GM12865 (cell line): ENCODE data around the gene COL4A3.

Experiments used
- DNase-seq: peaks from one replicate; pipeline ENCODE4 v3.0.0; 2010; ENCODE audit warnings: low read depth
- H3K4me3 ChIP-seq: 2 replicates; pipeline ENCODE4 v1.5.1; 2011; ENCODE audit warnings: mild to moderate bottlenecking, low read depth, low read length, control low read depth
- TF ChIP-seq, protein P1 (sequence below): IDR thresholded peaks from 2 replicates; pipeline ENCODE4 v1.5.1; 2011; ENCODE audit warnings: low read length, control low read depth, low read depth, inconsistent platforms; ENCODE audit not compliant: insufficient read depth; ENCODE audit errors: missing control alignments

Gene COL4A3

DNA sequence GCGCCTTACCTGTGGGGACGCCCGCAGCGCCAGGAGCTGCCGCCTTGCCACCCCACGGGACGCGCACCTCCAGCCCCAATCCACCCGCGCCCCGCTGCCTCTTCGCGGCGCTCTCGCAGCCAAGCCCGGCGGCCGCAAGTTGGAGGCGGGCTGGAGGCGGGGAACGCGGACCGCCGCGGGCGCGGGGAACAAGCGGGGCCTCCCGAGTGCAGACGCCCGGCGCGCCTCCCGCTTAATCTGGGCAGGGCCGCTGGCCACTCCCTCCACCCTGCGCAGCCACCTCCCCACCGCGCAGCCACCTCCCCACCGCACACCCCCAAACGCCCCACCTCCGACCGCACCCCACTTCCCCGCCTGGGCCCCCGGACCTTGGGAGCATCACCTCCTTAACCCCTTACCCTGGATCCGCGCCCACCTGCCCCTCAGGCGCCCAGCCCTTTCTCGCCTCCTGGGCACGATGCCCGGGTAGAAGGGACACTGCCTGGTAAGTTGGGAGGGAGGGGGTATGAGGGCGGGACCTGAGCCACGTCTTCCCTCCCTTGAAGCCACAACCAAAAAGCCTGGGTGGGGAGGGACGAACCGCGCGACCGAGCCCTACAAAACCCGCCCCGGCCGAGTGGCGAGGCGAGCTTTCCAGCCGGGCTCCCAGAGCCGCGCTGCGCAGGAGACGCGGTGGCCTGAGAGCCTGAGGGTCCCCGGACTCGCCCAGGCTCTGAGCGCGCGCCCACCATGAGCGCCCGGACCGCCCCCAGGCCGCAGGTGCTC is at the start of gene COL4A3, which contains the start of gene COL4A4:
Gene COL4A3 (plus strand): TSS at position 627 of the 765 bp plus-strand sequence. CDS start 103 bp downstream, at position 730.
Gene COL4A4 (minus strand): TSS at position 208 of the 765 bp plus-strand sequence. CDS start 16,722 bp downstream, outside the sequence.
- H3K4me3 ChIP-seq: peak within 1 kb of the TSS; percentile 96
- peak; percentile 85 for DNase-seq
- TF ChIP-seq, protein P1, sequence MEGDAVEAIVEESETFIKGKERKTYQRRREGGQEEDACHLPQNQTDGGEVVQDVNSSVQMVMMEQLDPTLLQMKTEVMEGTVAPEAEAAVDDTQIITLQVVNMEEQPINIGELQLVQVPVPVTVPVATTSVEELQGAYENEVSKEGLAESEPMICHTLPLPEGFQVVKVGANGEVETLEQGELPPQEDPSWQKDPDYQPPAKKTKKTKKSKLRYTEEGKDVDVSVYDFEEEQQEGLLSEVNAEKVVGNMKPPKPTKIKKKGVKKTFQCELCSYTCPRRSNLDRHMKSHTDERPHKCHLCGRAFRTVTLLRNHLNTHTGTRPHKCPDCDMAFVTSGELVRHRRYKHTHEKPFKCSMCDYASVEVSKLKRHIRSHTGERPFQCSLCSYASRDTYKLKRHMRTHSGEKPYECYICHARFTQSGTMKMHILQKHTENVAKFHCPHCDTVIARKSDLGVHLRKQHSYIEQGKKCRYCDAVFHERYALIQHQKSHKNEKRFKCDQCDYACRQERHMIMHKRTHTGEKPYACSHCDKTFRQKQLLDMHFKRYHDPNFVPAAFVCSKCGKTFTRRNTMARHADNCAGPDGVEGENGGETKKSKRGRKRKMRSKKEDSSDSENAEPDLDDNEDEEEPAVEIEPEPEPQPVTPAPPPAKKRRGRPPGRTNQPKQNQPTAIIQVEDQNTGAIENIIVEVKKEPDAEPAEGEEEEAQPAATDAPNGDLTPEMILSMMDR: no peak

DNA sequence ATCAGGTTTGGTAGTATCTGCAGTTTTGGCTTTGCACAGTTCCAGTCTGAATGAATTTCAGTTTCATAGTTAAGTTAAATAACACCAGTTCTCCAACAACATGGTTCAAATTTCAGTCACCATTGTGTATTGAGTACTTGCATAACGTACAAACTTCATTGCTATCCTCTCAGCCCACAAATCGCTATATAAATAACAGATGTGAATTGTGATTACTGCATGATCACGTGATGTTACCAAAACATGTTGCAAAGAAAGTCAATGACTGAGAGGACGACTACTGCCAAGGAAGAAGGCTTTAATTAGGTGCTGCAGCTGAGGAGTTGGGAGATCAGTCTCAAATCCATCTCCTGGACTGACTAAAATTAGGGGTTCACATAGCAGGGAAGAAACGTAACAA is 48.7 kb upstream of the COL4A3 start:
- H3K4me3 ChIP-seq: no peak overlapping the region
- no peak for DNase-seq
- TF ChIP-seq, protein P1: no peak

DNA sequence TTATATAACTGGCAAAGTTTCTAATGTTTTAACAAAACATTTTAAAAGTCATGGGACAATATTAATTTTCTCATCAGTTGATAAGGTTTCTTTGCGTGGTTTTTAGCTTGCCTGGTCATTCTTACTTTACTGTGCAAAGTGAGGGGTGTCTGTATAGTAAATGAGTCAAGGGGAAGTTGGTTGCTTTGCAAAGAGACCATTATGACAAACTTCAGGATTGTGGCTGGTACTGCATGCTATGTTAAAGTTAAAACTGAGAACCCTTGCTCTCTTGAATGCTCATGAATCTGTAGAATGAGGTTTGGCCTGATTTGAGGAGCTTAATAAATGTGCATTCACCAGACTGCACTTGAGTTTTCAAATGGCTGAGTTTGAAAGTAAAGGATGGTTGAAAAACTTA is 47.4 kb upstream of the COL4A3 start:
- TF ChIP-seq, protein P1: no peak
- DNase-seq: no peak
- H3K4me3 ChIP-seq: no peak overlapping the region

DNA sequence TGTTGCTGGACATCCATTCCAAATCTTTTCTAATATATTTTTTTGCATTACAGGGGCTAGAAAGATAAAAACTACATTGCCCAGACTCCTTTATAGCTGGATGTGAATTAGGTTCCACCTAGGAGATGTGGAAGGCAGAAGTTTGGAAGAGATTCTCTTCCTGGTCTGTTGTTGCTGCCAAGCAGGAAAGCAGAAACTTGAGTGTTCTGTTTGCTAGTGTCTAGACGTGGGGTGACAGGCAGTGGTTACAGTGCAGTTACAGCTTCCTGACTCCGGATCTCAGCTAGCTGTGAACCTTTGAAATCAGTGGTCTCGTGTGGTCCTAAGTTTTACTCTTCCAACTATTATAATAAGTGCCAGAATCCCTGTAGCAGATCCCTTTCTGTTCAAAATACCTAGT is 46.6 kb upstream of the COL4A3 start:
- H3K4me3 ChIP-seq: no peak overlapping the region
- no peak for DNase-seq
- TF ChIP-seq, protein P1: no peak

DNA sequence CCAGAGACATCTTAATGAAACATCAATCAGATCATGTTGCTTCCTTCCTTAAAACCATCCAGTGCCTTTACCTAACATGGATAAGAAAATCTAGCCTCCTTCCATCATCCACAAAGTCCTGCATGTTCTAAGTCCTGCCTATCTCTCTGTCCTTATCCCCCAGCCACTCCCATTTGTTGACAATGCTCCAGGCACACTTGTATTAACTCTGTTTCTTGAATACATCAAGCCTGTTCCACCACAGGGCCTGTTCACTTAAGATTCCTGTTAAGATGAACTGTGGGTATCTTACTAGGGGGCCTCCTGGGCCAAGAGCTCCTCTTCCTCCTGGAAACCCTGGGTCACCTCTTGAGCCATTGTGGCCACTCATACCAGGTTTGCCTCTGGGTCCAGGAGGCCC is 46.1 kb upstream of the COL4A3 start:
- no peak for DNase-seq
- TF ChIP-seq, protein P1: no peak
- no peak overlapping the region for H3K4me3 ChIP-seq

DNA sequence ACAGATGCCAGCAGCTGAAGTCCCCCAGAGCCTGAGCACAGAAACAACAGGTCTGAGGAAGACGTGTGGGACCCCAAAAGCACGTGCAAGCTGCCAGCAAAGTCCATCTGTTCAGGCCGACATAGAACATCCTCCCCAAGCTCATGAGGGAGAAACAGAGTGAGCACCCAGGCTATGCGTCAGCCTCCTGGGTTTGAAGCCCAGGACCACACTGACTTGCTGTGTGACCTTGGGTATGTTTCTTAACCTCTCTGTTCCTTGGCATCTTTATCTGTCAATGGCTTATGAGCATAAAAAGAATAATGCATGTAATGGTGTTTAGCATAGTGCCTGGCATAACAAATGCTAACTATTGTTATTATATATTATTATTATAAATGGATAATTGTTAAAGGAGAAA is 40.7 kb upstream of the COL4A3 start:
- no peak for DNase-seq
- TF ChIP-seq, protein P1: no peak
- H3K4me3 ChIP-seq: no peak overlapping the region
